CD4-positive, CD25-positive, alpha-beta regulatory T cell (primary cell): ENCODE data around the gene PDGFC. TPM values are rescaled to one million over a fixed set of nuclear protein-coding genes. Genes with fewer than 3 reads are reported as not detected.

ENCODE experiments used
- ATAC-seq, 2 donors: fragments of 150-1000 bp; cut with Tn5 transposase; one replicate each; pipeline ENCODE4 v1.10.0; 2021; ENCODE audit warnings: low read depth in 2 of 2, moderate number of reproducible peaks in 2 of 2, moderate library complexity in 1 of 2
- DNase-seq, 3 donors: peaks; one replicate each; pipeline versions ENCODE4 v3.0.0 to v3.0.0-alpha.2; 2012 to 2022; ENCODE audit warnings: mixed read lengths in 1 of 3
- H3K27ac ChIP-seq: one replicate; pipeline ENCODE4 v1.7.0; 2013; ENCODE audit warnings: mild to moderate bottlenecking, low read length; ENCODE audit not compliant: insufficient read depth, poor library complexity, severe bottlenecking
- H3K27me3 ChIP-seq: one replicate; pipeline ENCODE4 v1.7.0; 2013; ENCODE audit warnings: low read length; ENCODE audit not compliant: control insufficient read depth, insufficient read depth
- H3K36me3 ChIP-seq: one replicate; pipeline ENCODE4 v1.7.0; 2013; ENCODE audit warnings: mild to moderate bottlenecking, low read length, moderate library complexity; ENCODE audit not compliant: control insufficient read depth, insufficient read depth
- H3K4me1 ChIP-seq: 2 replicates; pipeline ENCODE4 v1.7.0; 2013; ENCODE audit warnings: mild to moderate bottlenecking, low read length; ENCODE audit not compliant: insufficient read depth, control insufficient read depth, poor library complexity, severe bottlenecking
- H3K4me3 ChIP-seq: one replicate; pipeline ENCODE4 v1.7.0; 2013; ENCODE audit warnings: low read depth, mild to moderate bottlenecking, low read length, moderate library complexity
- H3K9me3 ChIP-seq, 2 experiments: 1 replicate in 1 of 2; 2 replicates in 1 of 2; pipeline ENCODE4 v1.7.0; 2013; ENCODE audit warnings: low read length in 2 of 2, mild to moderate bottlenecking in 1 of 2, moderate library complexity in 1 of 2; ENCODE audit not compliant: control insufficient read depth in 2 of 2
- H3K27ac Mint-ChIP-seq, 3 donors: one replicate each; pipeline ENCODE4 v1.8.0; 2020 to 2022; ENCODE audit warnings: mild to moderate bottlenecking in 3 of 3, mixed read lengths in 3 of 3, moderate library complexity in 2 of 3
- H3K27me3 Mint-ChIP-seq: one replicate; pipeline ENCODE4 v1.8.0; 2022; ENCODE audit warnings: mild to moderate bottlenecking, mixed read lengths
- H3K36me3 Mint-ChIP-seq: one replicate; pipeline ENCODE4 v1.8.0; 2020; ENCODE audit warnings: mixed read lengths
- H3K4me1 Mint-ChIP-seq, 4 donors: one replicate each; pipeline ENCODE4 v1.8.0; 2020 to 2022; ENCODE audit warnings: mixed read lengths in 4 of 4, mild to moderate bottlenecking in 1 of 4
- H3K4me3 Mint-ChIP-seq, 4 donors: one replicate each; pipeline ENCODE4 v1.8.0; 2020 to 2022; ENCODE audit warnings: mild to moderate bottlenecking in 4 of 4, mixed read lengths in 4 of 4, moderate library complexity in 3 of 4
- H3K9me3 Mint-ChIP-seq, 7 donors: one replicate each; pipeline ENCODE4 v1.8.0; 2020 to 2022; ENCODE audit warnings: mixed read lengths in 7 of 7, mild to moderate bottlenecking in 3 of 7, moderate library complexity in 2 of 7
- polyA plus RNA-seq, 4 donors: library from polyadenylated mRNA; unstranded; fragments of 300-500 nt; fragmentation: Illumina TruSeq; gene quantifications; one replicate each; pipeline ENCODE4 v1.2.3, GENCODE V29; 2021
- total RNA-seq: library from RNA; stranded (reverse); gene quantifications from one replicate; pipeline ENCODE4 v1.2.3, GENCODE V29; 2022

Gene PDGFC
- total and polyA plus RNA-seq, 5 donors from 2014 or later: 0.62 TPM; not detected in 4

DNA sequence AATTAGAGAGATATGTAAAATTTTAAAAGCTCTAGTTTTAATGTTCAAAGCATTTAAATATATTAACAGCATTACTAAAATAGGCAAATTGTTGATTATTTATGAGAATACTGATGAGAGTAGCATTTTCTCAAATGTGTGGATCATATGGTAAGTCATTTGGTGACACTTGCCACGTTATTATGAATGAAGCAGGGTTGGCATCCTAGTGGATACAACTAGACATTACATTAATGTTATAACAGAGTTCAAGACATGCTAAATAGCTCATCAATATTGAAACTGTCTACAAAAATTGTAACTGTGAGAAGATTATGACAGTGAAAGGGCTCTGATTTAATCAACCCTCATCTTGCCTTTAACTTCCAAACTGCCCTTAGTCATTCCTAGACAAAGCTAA is 171.1 kb downstream of the PDGFC start:
- no peak overlapping the region for H3K27ac ChIP-seq
- Mint-ChIP-seq H3K9me3 (peaks cover 0 to 5% (median 3%) of the 10 kb centered on the region in 7 donors), H3K4me1 (no peaks in the 10 kb centered on the region), H3K27me3 (no peaks in the 10 kb centered on the region), H3K27ac (no peak overlapping the region), H3K4me3 (no peak overlapping the region), H3K36me3 (no peaks in the 10 kb centered on the region)
- no peak overlapping the region for H3K4me3 ChIP-seq
- ATAC-seq (no peak), DNase-seq (no peak)
- no peaks in the 10 kb centered on the region for H3K9me3 ChIP-seq
- no peaks in the 10 kb centered on the region for H3K36me3 ChIP-seq
- no peaks in the 10 kb centered on the region for H3K27me3 ChIP-seq
- no peaks in the 10 kb centered on the region for H3K4me1 ChIP-seq

- Mint-ChIP-seq H3K4me3 (no peak overlapping the region), H3K27me3 (no peaks in the 10 kb centered on the region), H3K9me3 (peaks cover 0 to 9% (median 3%) of the 10 kb centered on the region in 7 donors), H3K4me1 (no peaks in the 10 kb centered on the region), H3K27ac (no peak overlapping the region), H3K36me3 (no peaks in the 10 kb centered on the region)
- DNase-seq (no peak), ATAC-seq (no peak)
- no peaks in the 10 kb centered on the region for H3K4me1 ChIP-seq
- H3K9me3 ChIP-seq: no peaks in the 10 kb centered on the region
- no peak overlapping the region for H3K4me3 ChIP-seq
- H3K27ac ChIP-seq: no peak overlapping the region
- H3K36me3 ChIP-seq: no peaks in the 10 kb centered on the region
- no peaks in the 10 kb centered on the region for H3K27me3 ChIP-seq
Observed at GRCh38 chr4:156799121-156799589, 172.4 kb downstream of the PDGFC start.

- Mint-ChIP-seq H3K27me3 (no peaks in the 10 kb centered on the region), H3K36me3 (no peaks in the 10 kb centered on the region), H3K4me1 (no peaks in the 10 kb centered on the region), H3K9me3 (peaks cover 0 to 9% (median 3%) of the 10 kb centered on the region in 7 donors), H3K4me3 (no peak overlapping the region), H3K27ac (no peak overlapping the region)
- Histone ChIP-seq H3K27me3 (no peaks in the 10 kb centered on the region), H3K4me1 (no peaks in the 10 kb centered on the region), H3K9me3 (no peaks in the 10 kb centered on the region), H3K36me3 (no peaks in the 10 kb centered on the region), H3K4me3 (no peak overlapping the region), H3K27ac (no peak overlapping the region)
- ATAC-seq (no peak), DNase-seq (no peak)
Observed at GRCh38 chr4:156798438-156798837, 173.2 kb downstream of the PDGFC start.

GRCh38 chr4:156797206-156797605 is 174.4 kb downstream of the PDGFC start:
- Histone ChIP-seq H3K4me1 (no peaks in the 10 kb centered on the region), H3K36me3 (no peaks in the 10 kb centered on the region), H3K27me3 (no peaks in the 10 kb centered on the region), H3K4me3 (no peak overlapping the region), H3K9me3 (no peaks in the 10 kb centered on the region), H3K27ac (no peak overlapping the region)
- no peak overlapping the region for H3K4me3 Mint-ChIP-seq
- no peaks in the 10 kb centered on the region for H3K4me1 Mint-ChIP-seq
- H3K27me3 Mint-ChIP-seq: no peaks in the 10 kb centered on the region
- DNase-seq: no peak
- ATAC-seq: no peak
- no peak overlapping the region for H3K27ac Mint-ChIP-seq
- no peaks in the 10 kb centered on the region for H3K36me3 Mint-ChIP-seq
- H3K9me3 Mint-ChIP-seq: peaks cover 0 to 6% (median 3%) of the 10 kb centered on the region in 7 donors

- no peaks in the 10 kb centered on the region for H3K36me3 ChIP-seq
- DNase-seq (no peak), ATAC-seq (no peak)
- no peak overlapping the region for H3K27ac ChIP-seq
- no peaks in the 10 kb centered on the region for H3K27me3 ChIP-seq
- H3K9me3 ChIP-seq: no peaks in the 10 kb centered on the region
- no peak overlapping the region for H3K4me3 Mint-ChIP-seq
- H3K4me1 Mint-ChIP-seq: no peaks in the 10 kb centered on the region
- H3K36me3 Mint-ChIP-seq: no peaks in the 10 kb centered on the region
- peaks cover 0 to 4% (median 1%) of the 10 kb centered on the region in 7 donors for H3K9me3 Mint-ChIP-seq
- no peak overlapping the region for H3K27ac Mint-ChIP-seq
- no peaks in the 10 kb centered on the region for H3K27me3 Mint-ChIP-seq
- H3K4me1 ChIP-seq: no peaks in the 10 kb centered on the region
- H3K4me3 ChIP-seq: no peak overlapping the region
Observed at GRCh38 chr4:156795727-156796126, 175.9 kb downstream of the PDGFC start.

DNA sequence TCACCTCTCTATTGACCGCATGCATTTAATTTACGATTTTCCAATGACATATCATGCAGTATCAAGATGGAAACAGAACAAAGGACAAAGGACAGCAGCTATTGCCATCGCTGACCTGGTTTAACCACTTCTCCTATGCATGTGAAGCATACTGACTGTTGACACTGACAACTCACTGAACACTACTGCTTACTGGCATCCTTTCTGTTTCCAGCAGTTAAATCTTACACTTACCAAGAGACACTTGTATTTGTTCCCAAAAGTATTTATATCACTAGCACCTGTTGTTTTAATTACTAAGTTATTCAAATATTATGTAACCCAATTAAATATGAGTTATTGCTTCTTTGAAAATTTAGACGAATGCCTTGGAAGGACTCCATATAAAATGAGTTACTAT is 176.7 kb downstream of the PDGFC start:
- Histone ChIP-seq H3K4me1 (no peaks in the 10 kb centered on the region), H3K27ac (no peak overlapping the region), H3K9me3 (no peaks in the 10 kb centered on the region), H3K27me3 (no peaks in the 10 kb centered on the region), H3K4me3 (no peak overlapping the region), H3K36me3 (no peaks in the 10 kb centered on the region)
- ATAC-seq: no peak
- H3K36me3 Mint-ChIP-seq: no peaks in the 10 kb centered on the region
- peaks cover 0 to 6% (median 1%) of the 10 kb centered on the region in 7 donors for H3K9me3 Mint-ChIP-seq
- no peaks in the 10 kb centered on the region for H3K4me1 Mint-ChIP-seq
- no peak overlapping the region for H3K4me3 Mint-ChIP-seq
- no peak overlapping the region for H3K27ac Mint-ChIP-seq
- H3K27me3 Mint-ChIP-seq: no peaks in the 10 kb centered on the region
- DNase-seq: no peak

DNA sequence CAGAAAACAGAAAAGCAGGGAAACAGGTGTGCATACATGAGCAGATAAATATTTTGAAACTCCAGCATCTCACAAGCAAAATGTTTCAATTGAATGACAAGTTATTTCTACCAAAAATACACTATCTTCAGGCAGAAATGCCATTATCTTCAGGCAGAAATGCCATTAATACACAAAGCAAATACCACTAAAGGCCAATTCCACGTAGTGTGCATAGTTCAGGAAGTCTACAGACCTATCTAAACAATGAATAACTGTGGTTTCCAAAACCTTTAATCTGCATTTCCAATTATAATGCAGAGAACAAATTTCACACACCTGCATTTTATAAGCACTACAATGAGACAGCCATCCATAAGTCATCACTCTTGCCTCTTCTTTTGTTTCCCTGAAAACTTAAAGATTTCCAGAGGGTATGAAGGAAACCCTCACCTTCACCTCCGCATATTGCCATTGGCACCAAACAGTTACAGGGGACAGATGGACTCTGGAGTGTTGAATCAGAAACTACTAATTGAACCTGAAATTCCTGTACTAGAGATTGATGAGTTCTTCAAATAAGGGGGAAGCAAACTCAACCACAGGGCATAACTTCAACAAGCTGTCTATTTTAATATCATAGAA is 179.0 kb downstream of the PDGFC start:
- ATAC-seq (no peak), DNase-seq (no peak)
- no peaks in the 10 kb centered on the region for H3K36me3 ChIP-seq
- no peak overlapping the region for H3K4me3 Mint-ChIP-seq
- no peaks in the 10 kb centered on the region for H3K27me3 ChIP-seq
- no peaks in the 10 kb centered on the region for H3K4me1 Mint-ChIP-seq
- H3K27me3 Mint-ChIP-seq: no peaks in the 10 kb centered on the region
- no peaks in the 10 kb centered on the region for H3K9me3 ChIP-seq
- no peaks in the 10 kb centered on the region for H3K4me1 ChIP-seq
- no peak overlapping the region for H3K27ac ChIP-seq
- no peak overlapping the region for H3K27ac Mint-ChIP-seq
- H3K36me3 Mint-ChIP-seq: no peaks in the 10 kb centered on the region
- H3K4me3 ChIP-seq: no peak overlapping the region
- H3K9me3 Mint-ChIP-seq: peaks cover 0 to 6% (median 3%) of the 10 kb centered on the region in 7 donors

DNA sequence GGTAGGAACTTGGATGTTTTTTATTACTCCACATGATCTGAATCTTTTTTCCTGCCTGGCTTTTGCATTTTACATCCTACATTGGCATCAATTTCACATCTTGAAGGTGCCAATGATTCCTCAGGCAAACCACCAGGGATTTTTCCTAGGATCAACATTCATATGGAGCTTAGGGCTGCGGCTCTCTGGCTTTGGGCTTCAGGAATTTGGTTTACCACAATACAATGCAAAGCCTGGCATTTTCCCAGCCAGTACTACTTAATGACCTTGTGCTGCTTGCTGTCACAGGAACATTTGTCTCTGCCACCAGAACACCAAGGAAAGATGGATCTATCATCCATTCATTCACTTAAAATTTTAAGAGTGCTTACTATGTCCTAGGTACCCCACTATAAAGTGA is 180.7 kb downstream of the PDGFC start:
- peaks cover 0 to 4% (median 2%) of the 10 kb centered on the region in 7 donors for H3K9me3 Mint-ChIP-seq
- Histone ChIP-seq H3K4me3 (no peak overlapping the region), H3K27ac (no peak overlapping the region), H3K36me3 (no peaks in the 10 kb centered on the region), H3K27me3 (no peaks in the 10 kb centered on the region), H3K4me1 (no peaks in the 10 kb centered on the region), H3K9me3 (peaks cover 0 to 3% of the 10 kb centered on the region in 2 experiments)
- no peak for DNase-seq
- no peak for ATAC-seq
- H3K27ac Mint-ChIP-seq: no peak overlapping the region
- no peaks in the 10 kb centered on the region for H3K4me1 Mint-ChIP-seq
- no peak overlapping the region for H3K4me3 Mint-ChIP-seq
- no peaks in the 10 kb centered on the region for H3K36me3 Mint-ChIP-seq
- H3K27me3 Mint-ChIP-seq: no peaks in the 10 kb centered on the region
